GM19240 (cell line): ENCODE data around the gene DNM3.
A peak's percentile ranks its signal among the peaks of the same experiment; 100 is the strongest.
"Not testable (repeated sequence)": the region's sequence is repeated elsewhere in the genome, so short reads cannot be mapped to it uniquely, and the experiment has no call there.

Experiments used
- DNase-seq: peaks from one replicate; pipeline ENCODE4 v3.0.0; 2011; ENCODE audit warnings: low spot score; ENCODE audit not compliant: insufficient read length

DNM3 gene

DNA sequence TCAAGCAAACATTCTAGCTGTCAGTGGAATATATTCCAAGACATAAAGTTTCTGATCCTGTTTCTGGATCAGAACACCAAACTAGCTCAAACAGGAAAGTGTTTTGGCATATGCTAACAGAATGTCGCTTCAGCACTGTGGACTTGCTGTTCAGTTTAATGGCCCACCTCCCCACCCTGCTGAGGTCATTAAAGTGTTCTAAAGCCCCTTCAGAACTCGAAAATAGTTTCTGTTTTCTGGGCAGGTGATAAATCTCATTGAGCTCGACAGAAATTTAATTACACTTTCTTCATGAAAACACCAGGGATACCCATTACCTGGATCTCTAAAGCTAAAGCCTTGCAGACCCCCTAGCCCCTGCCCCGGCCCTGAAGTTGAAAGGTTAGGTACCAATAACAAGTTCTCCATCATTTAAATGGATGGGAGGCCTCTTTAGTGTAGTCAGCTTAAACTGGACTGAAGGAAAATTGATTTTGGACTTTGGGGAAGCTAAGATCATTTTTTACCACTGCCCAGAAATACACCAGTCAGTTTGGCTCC is 575.3 kb downstream of the DNM3 start:
- no peak for DNase-seq

DNA sequence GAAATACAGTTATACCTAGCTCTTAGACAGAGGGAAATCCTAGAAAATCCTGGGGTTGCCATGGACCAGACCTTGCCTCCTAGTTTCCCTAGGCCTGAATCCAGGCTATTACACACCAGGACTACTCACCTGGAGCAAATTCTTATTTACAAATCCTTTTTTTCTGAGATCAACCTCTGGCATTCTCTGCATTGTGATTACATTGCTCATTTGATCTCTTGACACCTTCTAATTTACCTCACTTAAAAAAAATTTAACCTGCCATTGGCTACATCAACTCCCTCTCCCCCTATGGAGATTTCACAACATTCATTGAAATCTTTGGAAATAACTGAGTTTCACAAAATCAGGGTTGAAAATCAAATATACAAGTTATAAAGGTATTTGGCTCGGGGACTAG is 576.3 kb downstream of the DNM3 start:
- DNase-seq = no peak

GRCh38 chr1:172420385-172420784 is 579.1 kb downstream of the DNM3 start, which contains the start of gene C1orf105:
C1orf105 (plus strand) TSS chr1:172420685; CDS start chr1:172420886, 201 bp downstream.
- no peak for DNase-seq

DNA sequence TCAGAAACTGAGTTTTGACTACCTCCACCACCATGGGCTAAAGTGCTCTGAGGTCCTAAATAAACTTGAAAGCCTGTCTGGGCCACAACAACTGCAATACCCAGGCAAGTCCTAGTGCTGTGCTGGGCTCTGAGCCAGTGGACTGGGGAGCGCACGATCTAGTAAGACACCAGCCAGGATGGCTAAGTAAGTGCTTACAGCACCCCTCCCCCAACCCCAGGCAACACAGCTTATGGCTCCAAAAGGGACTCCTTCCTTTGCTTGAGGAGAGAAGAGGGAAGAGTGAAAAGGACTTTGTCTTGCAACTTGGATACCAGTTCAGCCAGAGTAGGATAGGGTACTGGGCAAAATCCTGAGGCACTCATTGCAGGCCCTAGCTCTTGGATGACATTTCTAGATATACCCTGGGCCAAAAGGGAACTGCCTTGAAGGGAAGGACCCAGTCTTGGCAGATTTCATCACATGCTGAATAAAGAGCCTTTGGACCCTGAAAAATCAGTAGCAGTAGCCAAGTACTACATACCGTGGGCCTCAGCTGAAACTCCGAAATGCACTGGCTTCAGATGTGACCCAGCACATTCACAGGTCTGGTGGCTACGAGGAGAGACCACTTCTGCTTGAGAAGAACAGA is 580.8 kb downstream of the DNM3 start:
- DNase-seq = no peak

GRCh38 chr1:172423336-172423735 is 582.0 kb downstream of the DNM3 start:
- no peak for DNase-seq

- DNase-seq = no peak
Observed at GRCh38 chr1:172425339-172425738, 584.0 kb downstream of the DNM3 start.

DNA sequence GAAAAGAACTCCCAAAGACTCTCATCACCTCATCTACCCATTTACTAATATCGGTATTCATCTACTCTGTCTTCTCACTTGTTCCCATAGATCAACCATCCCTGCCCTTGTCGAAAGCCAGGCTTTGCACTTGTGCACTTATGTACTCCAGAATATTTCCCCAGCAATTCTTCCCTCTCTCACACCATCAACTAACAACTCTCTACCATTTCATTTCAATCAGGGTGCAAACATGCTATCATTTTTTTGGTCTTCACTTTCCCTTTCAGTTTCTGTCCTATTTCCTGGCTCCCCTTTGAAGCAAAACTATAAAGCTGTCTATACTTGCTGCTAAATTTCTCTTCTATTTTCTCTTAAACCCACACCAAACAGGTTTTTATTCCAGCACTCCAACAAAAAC is 585.9 kb downstream of the DNM3 start:
- DNase-seq = no peak

GRCh38 chr1:172429331-172430127 is 588.2 kb downstream of the DNM3 start:
- no peak for DNase-seq

DNA sequence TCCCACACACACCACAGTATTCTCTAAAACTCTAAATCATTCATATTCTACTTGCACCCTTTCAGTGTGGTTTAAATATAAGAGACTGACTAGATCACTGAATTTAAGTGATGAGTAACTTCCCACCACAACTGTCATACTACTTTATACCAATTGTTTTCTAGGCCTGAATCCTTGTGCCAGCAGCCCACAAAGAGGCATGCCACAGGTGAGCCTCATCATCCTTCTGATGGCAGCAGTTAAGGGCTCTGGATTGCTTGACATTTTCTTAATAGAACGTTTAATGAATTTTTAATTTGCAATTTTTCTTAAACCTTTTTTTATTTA is 588.8 kb downstream of the DNM3 start:
- no peak for DNase-seq

GRCh38 chr1:172431204-172431603 is 589.9 kb downstream of the DNM3 start:
- DNase-seq = no peak

GRCh38 chr1:172431721-172432192 is 590.5 kb downstream of the DNM3 start:
- DNase-seq = no peak

GRCh38 chr1:172437183-172437582 is 595.9 kb downstream of the DNM3 start:
- not testable (repeated sequence) for DNase-seq

- no peak for DNase-seq
Observed at GRCh38 chr1:172442404-172442803, 601.1 kb downstream of the DNM3 start.

- no peak for DNase-seq
Observed at GRCh38 chr1:172442843-172443565, 601.7 kb downstream of the DNM3 start.

DNA sequence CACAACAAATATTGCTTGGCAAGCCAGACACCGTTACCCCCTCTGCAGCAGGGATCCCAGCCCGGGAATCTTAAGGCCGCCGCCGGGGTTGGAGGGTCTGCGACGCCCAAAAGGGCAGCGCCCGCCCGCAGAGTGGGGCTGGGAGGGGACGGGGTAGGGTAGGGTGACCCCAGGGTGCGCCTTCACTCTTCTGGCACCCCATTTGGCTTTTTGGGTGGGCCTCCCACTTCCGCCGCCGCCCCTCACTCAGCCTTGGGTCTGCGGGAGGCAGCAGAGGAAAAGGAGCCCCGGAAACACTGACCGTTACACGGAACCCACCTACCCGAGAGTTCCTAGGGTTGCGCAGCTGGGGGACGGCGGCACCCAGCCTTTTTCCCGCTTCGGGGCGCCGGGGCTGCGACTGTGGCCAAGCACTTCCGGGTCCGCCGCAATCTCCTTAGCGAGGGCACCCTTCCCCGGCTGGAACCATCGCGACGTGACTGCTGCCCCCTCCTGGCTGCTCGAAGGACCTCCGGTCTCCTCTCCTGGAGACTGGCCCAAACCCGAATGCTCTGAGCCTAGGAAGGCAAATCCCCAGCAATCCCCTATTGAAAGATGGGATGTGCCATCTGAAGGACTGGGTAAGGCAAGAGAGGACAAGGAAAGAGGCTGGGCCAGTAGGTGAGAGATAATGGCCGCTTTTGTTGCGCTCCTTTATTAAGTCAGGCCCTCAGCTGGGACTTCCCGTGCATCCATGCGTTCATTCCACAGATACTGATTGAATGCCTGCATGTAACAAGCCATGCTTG is 602.6 kb downstream of the DNM3 start, which contains the start of gene PIGC:
Gene PIGC (minus strand): TSS at position 404 of the 788 bp plus-strand sequence. CDS start 1,447 bp downstream, outside the sequence.
- peak; percentile 89 for DNase-seq

DNA sequence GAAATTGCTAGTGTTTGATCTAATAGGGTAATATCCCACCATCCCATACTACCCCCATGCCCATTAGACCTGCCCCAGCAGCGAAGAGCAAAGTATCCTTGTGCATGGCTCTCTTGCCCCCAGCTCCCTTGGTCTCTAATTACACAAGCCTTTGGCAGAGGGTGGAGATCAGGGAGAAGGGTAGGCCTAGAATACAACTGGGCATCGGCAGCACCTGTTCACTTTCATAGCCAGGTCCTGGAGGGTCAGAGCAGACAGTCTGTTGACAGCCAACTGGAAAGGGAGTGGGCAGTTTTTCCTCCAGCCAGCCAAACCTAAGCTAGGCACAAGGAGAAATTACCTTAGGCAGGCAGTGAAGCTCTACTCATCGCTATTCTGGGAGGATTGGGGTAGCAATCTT is 605.2 kb downstream of the DNM3 start:
- DNase-seq = no peak

DNA sequence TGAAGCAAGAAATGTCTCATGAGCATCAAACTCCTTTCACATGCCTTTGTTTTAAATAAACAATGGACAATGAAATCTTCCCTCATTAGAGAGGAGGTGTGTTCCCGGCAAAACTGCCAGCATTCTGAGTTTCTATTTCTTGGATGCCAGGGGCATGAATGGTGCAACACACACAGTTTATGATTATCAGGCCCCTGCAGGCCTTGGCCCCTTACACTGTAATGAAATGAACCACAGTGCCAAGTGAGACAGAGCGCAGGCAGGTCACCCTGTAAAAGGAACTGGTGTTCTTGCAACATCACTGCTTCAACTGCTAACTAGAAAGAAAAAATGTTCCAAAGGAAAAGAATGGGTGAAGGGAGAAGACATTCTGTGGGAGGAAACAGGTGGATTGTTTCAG is 606.3 kb downstream of the DNM3 start:
- DNase-seq = no peak

GRCh38 chr1:172448995-172449584 is 607.8 kb downstream of the DNM3 start:
- no peak for DNase-seq

GRCh38 chr1:172449585-172450523 is 608.6 kb downstream of the DNM3 start:
- DNase-seq = peak; percentile 15

GRCh38 chr1:172450524-172450885 is 609.2 kb downstream of the DNM3 start:
- no peak for DNase-seq
